GM18517 (cell line): ENCODE results near the gene FCAR.
"Not testable (repeated sequence)": the region's sequence is repeated elsewhere in the genome, so short reads cannot be mapped to it uniquely, and the experiment has no call there.

ENCODE experiments used
- ATAC-seq: cut with Tn5 transposase; IDR thresholded peaks from one replicate; pipeline ENCODE4 v1.9.1; 2021; ENCODE audit warnings: mild to moderate bottlenecking, moderate library complexity; ENCODE audit not compliant: unreplicated experiment

FCAR gene

DNA sequence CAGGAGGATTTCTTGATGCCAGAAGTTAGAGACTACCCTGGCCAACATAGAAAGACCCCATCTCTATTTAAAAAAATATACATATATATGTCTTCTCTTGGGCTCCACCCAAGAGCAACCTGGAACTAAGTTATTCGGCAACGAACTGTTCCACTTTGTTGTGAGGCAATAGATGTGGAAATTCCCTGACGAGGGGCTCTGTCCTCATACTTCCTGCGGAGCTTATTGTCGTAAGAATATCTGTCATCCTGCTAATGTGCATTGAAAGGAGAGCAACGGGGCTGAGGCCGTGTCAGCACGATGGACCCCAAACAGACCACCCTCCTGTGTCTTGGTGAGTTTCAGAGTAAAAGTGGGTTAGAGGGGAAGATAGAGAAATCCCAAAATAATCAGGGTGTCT lies at the start of gene FCAR:
Gene FCAR (plus strand): TSS at position 246 of the 400 bp plus-strand sequence. CDS start 55 bp downstream, at position 301.
- no peak for ATAC-seq

DNA sequence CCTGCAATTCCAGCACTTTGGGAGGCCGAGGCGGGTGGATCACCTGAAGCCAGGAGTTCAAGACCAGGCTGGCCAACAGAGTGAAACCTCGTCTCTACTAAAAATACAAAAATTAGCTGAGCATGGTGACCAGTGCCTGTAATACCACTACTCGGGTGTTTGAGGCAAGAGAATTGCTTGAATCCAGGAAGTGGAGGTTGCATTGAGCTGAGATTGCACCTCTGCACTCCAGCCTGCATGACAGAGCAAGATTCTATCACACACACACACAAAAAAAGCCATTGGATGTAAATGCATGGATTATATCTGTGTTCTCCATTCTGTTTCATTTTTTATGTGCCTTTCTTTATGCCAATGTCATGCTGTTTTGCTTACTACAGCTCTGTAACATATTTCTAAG lies 49.6 kb upstream of the FCAR start:
- not testable (repeated sequence) for ATAC-seq

DNA sequence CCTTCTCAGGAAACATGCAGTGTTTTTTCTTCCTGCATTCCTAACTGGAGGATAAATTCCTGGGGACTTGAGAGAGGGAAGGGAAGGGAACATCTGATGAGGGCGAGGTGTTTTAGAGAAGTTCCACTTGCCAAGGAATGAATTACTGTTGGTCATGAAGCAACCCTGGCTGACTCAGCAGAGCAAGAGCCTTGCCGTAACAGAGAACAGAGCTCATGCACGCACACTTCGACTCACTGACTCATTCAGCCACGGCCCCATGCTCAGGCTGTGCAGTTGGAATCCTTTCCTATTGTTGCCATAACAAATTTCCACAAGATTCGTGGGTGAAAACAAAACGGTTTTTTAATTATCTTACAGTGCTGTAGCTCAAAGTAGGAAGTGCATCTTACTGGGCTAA lies 48.7 kb upstream of the FCAR start:
- not testable (repeated sequence) for ATAC-seq

DNA sequence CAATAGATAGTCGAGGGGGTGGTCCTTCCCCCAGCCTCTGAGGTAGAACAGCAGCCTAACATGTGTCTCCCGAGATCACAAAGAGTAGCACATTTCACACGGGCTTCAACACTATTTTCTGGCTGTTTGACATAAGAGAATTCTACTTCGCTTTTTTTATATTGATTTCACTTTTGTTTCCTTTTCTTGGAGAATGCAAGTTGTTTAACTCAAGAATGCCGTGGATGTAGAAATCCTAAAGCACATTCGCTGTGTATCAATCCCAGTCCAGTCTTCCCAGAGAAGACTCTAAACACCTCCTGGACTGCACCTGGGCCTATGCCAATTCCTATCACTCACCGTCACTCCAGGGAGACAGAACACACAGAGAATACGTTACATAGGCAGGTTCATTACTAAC lies 46.0 kb upstream of the FCAR start:
- ATAC-seq, result not testable (repeated sequence)

DNA sequence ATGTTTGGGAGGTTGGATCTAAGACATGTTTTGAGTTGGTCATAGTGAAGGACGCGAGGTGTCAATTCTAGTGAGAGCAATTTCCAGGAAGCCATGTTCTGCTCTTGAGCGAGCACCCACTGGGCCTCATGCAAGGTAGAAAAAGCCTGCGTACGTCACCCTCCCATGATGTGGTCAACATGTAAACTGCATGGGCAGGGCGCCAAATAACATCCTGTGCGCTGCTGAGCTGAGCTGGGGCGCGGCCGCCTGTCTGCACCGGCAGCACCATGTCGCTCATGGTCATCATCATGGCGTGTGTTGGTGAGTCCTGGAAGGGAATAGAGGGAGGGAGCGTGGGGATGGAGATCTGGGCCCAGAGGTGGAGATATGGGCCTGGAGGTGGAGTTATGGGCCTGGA lies 41.5 kb upstream of the FCAR start, which contains the start of gene KIR2DS4:
Gene KIR2DS4 (plus strand): TSS at position 181 of the 400 bp plus-strand sequence.
- ATAC-seq, result not testable (repeated sequence)

DNA sequence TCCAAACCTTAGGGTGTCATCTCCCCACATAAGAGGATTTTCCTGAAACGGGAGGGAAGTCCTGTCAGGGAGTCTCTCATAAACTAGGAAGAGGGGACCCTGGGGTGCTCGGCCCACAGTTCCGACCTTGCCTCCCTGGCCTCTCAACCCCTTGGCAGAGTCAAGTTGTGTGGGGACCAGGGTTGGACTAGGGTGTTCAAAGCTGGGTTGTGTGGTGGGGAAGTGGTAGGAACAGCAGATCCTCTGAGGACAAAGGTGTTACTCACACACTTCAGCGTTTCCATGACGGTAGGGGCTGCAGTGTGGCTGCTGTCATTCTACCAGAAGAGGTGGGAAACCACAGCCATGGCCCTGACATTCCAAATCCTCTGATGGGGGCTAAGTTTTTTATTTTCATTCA lies 38.9 kb upstream of the FCAR start:
- not testable (repeated sequence) for ATAC-seq

DNA sequence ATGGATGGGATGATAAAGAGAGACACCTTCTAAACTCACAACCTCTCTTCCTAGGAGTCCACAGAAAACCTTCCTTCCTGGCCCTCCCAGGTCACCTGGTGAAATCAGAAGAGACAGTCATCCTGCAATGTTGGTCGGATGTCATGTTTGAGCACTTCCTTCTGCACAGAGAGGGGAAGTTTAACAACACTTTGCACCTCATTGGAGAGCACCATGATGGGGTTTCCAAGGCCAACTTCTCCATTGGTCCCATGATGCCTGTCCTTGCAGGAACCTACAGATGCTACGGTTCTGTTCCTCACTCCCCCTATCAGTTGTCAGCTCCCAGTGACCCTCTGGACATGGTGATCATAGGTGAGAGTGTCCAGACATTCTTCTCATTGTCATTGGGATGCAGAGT lies 36.5 kb upstream of the FCAR start:
- not testable (repeated sequence) for ATAC-seq

DNA sequence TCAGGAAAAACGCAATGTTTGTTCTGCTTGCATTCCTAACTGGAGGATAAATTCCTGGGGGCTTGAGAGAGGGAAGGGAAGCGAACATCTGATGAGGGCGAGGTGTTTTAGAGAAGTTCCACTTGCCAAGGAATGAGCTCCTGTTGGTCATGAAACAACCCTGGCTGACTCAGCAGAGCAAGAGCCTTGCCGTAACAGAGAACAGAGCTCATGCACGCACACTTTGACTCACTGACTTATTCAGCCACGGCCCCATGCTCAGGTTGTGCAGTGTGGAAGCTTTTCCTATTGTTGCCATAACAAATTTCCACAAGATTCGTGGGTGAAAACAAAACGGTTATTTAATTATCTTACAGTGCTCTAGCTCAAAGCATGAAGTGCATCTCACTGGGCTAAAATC lies 30.9 kb upstream of the FCAR start:
- not testable (repeated sequence) for ATAC-seq

DNA sequence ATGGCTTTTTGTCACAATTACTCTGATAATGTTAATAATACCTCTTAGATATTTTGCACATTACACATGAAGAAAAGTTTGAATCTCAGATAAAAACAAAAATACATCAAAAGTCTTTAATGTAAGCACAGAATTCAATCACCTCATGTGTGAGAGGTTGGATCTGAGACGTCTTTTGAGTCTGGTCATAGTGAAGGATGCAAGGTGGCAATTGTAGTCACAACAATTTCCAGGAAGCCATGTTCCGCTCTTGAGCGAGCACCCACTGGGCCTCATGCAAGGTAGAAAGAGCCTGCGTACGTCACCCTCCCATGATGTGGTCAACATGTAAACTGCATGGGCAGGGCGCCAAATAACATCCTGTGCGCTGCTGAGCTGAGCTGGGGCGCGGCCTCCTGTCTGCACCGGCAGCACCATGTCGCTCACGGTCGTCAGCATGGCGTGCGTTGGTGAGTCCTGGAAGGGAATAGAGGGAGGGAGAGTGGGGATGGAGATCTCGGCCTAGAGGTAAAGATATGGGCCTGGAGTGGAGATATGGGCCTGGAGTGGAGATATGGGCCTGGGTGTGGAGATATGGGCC lies 23.9 kb upstream of the FCAR start, which contains the start of gene KIR3DL2:
Gene KIR3DL2 (plus strand): TSS at position 383 of the 580 bp plus-strand sequence. CDS start 33 bp downstream, at position 416.
- ATAC-seq, result not testable (repeated sequence)

DNA sequence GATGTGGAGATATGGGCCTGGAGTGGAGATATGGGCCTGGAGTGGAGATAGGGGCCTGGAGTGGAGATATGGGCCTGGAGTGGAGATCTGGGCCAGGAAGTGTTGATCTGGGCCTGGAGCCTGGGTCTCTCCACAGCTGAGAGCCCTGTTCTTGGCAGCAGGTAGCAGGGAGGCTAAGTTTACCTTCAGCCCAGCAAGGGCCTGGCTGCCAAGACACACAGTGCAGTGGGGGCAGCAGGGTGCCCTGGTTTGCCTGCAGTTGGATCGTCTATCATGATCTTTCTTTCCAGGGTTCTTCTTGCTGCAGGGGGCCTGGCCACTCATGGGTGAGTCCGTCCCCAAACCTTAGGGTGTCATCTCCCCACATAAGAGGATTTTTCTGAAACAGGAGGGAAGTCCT lies 23.1 kb upstream of the FCAR start:
- ATAC-seq, result no peak

DNA sequence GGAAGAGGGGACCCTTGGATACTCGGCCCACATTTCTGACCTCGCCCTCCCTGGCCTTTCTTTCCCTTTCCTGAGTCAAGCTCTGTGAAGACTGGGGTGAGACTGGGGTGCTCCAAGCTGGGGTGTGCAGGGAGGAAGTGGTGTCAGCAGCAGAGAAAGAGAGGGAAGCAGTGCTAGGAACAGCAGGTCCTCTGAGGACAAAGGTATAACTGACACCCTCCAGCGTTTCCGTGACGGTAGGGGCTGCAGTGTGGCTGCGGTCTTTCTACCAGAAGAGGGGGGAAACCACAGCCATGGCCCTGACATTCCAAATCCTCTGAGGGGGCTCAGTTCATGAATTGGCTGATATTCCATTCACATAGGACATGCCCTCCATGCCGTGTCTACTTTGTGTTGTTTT lies 22.7 kb upstream of the FCAR start:
- ATAC-seq, result no peak

DNA sequence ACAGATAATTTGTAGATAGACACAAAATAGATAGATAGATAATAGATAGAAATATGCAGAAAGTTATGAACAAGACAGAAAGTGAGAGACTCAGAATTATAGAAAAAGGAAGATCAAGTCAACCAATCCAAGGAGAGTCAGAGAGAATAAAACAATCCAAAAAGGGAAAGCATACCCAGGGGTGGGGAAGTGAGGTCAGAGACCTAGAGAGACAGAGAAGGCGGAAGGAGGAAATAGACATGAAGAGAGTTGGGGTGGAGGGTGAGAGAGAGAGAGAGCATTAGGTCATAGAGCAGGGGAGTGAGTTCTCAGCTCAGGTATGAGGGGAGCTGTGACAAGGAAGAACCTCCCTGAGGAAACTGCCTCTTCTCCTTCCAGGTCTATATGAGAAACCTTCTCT lies 18.8 kb upstream of the FCAR start:
- ATAC-seq, result not testable (repeated sequence)

DNA sequence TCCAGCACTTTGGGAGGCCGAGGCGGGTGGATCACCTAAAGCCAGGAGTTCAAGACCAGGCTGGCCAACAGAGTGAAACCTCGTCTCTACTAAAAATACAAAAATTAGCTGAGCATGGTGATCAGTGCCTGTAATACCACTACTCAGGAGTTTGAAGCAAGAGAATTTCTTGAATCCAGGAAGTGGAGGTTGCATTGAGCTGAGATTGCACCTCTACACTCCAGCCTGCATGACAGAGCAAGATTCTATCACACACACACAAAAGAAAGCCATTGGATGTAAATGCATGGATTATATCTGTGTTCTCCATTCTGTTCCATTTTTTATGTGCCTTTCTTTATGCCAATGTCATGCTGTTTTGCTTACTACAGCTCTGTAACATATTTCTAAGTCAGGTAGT lies 15.6 kb upstream of the FCAR start:
- ATAC-seq, result not testable (repeated sequence)

DNA sequence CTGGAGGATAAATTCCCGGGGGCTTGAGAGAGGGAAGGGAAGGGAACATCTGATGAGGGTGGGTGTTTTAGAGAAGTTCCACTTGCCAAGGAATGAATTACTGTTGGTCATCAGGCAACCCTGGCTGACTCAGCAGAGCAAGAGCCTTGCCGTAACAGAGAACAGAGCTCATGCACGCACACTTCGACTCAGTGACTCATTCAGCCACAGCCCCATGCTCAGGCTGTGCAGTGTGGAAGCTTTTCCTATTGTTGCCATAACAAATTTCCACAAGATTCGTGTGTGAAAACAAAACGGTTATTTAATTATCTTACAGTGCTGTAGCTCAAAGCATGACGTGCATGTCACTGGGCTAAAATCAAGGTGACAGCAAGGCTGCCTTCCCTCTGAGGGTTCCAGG lies 14.6 kb upstream of the FCAR start:
- not testable (repeated sequence) for ATAC-seq

DNA sequence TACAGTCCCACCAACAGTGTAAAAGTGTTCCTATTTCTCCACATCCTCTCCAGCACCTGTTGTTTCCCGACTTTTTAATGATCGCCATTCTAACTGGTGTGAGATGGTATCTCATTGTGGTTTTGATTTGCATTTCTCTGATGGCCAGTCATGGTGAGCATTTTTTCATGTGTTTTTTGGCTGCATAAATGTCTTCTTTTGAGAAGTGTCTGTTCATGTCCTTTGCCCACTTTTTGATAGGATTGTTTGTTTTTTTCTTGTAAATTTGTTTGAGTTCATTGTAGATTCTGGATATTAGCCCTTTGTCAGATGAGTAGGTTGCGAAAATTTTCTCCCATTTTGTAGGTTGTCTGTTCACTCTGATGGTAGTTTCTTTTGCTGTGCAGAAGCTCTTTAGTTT lies 10.6 kb upstream of the FCAR start:
- not testable (repeated sequence) for ATAC-seq

DNA sequence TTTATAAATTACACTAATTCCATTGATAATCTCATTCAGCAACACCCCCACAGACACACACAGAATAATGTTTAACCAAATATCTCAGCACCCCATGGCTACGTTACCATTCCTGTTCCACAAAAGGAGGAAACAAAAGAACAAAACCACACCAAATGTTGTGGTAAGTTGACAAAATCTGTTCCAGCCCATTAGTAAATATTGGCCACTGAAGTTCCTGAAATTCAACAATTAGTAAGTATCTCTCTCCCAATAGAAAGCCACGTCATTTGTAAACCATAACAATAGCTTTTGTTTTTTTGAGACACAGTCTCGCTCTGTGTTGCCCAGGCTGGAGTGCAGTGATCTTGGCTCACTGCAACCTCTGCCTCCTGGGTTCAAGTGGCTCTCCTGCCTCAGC lies 2.3 kb upstream of the FCAR start:
- ATAC-seq, result no peak

DNA sequence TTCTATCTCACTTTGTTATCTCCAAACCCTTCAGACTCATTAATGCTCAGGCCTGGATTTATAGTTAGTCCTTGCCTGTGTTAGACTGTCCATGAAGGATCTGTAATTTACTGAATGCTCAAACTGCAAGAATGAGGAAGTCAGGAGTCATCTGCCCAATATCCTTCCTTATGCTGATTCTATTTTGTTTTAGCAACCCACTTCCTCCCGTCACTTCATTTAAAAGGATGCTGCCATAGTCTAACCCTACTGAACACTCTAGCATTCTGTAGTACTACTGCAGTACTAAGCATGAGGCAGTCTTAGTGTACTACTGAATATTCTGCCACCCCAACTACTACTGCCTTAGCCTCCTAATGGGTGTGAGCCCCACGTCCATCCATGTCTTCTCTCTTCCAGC lies 1.5 kb downstream of the FCAR start:
- no peak for ATAC-seq

DNA sequence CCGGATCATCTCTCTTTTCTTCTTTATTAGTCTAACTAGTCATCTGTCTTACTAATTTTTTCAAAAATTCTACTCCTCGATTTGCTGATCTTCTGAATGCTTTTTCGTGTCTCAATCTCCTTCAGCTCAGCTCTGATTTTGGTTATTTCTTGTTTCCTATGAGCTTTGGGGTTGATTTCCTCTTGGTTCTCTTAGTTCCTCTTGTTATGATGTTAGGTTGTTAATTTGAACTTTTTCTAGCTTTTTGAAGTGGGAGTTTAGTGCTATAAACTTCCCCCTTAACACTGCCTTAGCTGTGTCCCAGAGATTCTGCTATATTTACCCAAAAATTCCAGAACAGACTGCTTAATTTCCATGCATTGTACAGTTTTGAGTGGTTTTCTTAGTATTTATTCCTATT lies 3.4 kb downstream of the FCAR start:
- no peak for ATAC-seq

DNA sequence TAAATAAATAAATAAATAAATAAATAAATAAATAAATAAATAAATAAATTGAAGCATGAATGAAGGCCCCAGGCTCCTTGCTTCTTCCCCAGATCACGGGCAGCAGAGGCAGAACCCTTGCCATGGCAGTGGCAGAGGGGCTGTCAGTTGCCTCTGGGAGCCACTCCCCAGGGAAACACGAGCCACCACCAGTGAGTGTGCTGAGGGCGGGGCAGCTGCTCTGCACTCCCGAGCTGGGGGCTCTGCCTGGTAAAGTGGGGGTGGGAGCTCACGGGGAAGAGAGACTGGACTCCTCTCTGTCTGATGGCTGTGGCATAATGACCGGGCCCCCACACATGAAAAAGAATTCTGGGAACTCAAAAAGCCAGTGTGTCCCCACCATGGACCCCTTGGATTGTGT lies 7.8 kb downstream of the FCAR start:
- no peak for ATAC-seq

DNA sequence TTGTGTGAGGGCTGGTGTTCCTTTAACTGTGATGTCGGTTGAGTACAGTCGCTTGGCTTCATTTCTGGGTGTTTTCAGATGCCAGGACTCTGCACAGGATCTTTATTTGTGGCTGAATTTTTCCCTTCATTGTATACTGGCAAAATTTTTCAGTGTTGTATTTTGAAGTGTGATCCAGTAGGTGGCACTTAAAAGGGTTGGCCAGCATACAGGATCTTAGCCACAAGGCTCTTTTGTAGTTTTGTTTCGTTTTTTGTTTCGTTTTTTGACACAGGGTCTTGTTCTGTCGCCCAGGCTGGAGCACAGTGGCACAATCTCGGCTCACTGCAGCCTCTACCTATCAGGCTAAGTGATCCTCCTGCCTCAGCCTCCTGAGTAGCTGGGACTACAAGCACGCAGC lies 8.7 kb downstream of the FCAR start:
- no peak for ATAC-seq

DNA sequence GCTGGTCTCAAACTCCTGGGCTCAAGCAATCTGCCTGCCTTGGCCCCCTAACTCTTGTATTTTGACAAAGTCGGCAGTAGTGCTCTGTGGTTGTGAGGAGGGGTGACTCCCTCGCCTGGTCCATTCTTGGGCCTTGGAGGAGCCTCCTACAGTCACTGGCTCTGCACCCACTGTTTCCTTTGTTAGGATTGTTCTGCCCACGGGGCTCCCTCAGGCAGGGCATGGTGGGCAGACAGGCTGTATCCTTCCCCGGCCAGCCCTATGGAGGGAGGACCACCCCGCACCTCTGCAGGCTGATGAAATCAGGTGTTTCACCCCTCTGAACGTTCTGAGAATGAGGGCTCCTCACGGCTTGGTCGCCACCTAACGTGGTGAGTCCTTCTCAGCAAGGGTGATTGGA lies 9.2 kb downstream of the FCAR start:
- no peak for ATAC-seq

DNA sequence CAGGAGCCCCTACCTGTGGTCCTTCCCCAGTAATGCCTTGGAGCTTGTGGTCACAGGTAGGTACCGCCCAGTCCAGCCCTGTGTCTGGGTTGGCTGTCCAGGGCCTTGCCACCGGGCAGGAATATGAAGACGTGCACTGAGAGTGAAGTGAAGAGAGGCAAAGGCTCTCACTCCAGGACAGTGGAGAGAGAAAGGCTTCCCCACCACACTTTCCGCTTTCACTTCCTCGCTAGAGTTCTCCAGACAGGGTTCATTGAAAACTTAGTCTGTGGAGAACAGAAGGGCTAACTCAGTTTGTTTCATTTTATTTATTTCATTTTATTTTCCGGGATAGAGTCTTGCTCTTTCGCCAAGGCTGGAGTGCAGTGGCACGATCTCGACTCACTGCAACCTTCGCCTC lies 14.2 kb downstream of the FCAR start:
- ATAC-seq, result no peak

DNA sequence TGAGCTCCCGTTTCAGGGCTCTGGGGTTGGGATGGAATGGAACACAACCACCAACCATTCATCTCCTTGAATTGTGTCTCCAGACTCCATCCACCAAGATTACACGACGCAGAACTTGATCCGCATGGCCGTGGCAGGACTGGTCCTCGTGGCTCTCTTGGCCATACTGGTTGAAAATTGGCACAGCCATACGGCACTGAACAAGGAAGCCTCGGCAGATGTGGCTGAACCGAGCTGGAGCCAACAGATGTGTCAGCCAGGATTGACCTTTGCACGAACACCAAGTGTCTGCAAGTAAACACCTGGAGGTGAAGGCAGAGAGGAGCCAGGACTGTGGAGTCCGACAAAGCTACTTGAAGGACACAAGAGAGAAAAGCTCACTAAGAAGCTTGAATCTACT lies 15.5 kb downstream of the FCAR start:
- no peak for ATAC-seq
